ENCODE results near the gene SUCO. TPM values are rescaled to one million over a fixed set of nuclear protein-coding genes. Genes with fewer than 3 reads are reported as not detected.
A peak's percentile ranks its signal among the peaks of the same experiment; 100 is the strongest.

SUCO gene
- total RNA-seq, 1 donor from 2014 or later = 30.2 TPM

DNA sequence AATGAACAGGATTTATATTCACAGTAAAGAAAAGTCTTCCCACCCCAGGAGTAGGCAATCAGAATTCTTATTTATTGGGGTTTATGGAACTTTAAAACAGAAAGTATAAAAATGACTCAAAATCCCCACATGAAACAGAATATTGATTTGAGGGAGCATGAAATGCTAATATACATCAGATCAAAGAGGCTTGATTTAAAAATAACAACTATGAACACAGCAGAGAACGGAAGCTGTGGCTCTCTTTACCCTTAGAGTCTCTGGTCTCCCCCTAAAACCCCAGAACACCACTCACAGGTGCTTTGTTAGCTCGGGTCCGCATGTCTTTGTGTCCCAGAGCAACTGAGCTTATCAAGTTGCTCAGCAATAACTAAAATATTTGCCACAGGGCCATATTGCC, 94.8 kb downstream of the SUCO start:
- TF ChIP-seq, protein P1, sequence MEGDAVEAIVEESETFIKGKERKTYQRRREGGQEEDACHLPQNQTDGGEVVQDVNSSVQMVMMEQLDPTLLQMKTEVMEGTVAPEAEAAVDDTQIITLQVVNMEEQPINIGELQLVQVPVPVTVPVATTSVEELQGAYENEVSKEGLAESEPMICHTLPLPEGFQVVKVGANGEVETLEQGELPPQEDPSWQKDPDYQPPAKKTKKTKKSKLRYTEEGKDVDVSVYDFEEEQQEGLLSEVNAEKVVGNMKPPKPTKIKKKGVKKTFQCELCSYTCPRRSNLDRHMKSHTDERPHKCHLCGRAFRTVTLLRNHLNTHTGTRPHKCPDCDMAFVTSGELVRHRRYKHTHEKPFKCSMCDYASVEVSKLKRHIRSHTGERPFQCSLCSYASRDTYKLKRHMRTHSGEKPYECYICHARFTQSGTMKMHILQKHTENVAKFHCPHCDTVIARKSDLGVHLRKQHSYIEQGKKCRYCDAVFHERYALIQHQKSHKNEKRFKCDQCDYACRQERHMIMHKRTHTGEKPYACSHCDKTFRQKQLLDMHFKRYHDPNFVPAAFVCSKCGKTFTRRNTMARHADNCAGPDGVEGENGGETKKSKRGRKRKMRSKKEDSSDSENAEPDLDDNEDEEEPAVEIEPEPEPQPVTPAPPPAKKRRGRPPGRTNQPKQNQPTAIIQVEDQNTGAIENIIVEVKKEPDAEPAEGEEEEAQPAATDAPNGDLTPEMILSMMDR (conservative IDR thresholded peaks at IDR 0.05; ENCODE audit: low read depth, low read length) = no peak
- no peak for DNase-seq (ENCODE audit: low read depth)
- no peak overlapping the region for H3K4me3 ChIP-seq (ENCODE audit: low read depth, low read length)

DNA sequence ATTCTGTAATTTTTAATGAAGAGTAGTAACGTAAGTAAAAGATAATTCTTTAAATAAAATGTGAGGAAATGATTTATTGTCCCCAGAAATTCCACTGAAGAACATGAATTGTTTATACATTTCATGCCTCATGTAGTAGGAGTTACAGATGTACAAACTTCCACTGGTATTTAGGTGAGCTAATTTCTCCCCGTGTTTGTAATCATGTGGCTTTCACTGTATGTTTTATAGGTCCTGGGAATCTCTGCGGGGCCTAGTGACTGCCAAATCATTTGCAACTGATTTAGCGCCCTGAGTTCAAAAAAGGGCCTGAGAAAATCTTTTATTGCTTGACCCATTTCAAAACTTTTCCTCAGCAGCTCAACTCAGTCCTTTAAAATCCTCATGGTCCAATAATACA, 95.5 kb downstream of the SUCO start:
- no peak overlapping the region for H3K4me3 ChIP-seq (ENCODE audit: low read depth, low read length)
- TF ChIP-seq, protein P1 (conservative IDR thresholded peaks at IDR 0.05; ENCODE audit: low read depth, low read length) = no peak
- DNase-seq (ENCODE audit: low read depth) = no peak

DNA sequence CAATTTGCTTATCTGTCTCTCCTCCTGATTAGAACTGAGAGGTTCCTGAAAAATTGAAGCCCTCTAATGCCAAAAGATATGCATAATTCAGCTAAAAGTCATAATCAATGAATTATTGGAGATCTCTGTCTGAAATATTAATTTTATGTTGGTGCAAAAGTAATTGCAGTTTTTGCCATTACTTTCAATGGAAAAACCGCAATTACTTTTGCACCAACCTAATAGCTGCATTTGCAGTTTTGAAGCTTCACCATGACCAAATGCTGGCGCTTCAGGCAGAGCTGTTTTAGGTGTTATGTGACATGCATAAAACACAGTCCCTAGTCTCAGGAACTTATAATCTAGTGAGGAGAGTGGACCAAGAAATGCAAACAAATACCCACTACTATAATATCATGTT, 96.2 kb downstream of the SUCO start:
- no peak overlapping the region for H3K4me3 ChIP-seq (ENCODE audit: low read depth, low read length)
- TF ChIP-seq, protein P1 (conservative IDR thresholded peaks at IDR 0.05; ENCODE audit: low read depth, low read length) = no peak
- no peak for DNase-seq (ENCODE audit: low read depth)

DNA sequence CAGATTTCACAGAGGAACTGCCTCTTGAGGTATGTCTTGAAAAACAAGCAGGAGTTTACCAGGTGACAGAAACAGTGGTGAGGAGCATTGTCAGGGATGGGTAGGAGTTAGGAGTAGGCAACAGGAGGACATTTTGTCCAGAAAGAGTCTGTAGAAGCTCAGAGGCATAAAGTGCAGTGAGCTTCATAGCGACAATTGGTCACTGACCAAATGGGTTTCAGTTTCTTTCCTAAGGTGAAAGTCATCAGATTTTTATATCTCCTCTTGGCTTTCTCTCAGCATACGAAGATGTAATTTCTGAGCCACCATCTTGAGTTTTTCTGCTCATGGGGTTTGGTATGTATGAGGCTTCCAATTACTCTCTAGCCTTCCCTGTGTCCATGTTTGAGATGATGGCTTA, 96.7 kb downstream of the SUCO start:
- TF ChIP-seq, protein P1 (conservative IDR thresholded peaks at IDR 0.05; ENCODE audit: low read depth, low read length) = no peak
- H3K4me3 ChIP-seq (ENCODE audit: low read depth, low read length) = no peak overlapping the region
- no peak for DNase-seq (ENCODE audit: low read depth)

DNA sequence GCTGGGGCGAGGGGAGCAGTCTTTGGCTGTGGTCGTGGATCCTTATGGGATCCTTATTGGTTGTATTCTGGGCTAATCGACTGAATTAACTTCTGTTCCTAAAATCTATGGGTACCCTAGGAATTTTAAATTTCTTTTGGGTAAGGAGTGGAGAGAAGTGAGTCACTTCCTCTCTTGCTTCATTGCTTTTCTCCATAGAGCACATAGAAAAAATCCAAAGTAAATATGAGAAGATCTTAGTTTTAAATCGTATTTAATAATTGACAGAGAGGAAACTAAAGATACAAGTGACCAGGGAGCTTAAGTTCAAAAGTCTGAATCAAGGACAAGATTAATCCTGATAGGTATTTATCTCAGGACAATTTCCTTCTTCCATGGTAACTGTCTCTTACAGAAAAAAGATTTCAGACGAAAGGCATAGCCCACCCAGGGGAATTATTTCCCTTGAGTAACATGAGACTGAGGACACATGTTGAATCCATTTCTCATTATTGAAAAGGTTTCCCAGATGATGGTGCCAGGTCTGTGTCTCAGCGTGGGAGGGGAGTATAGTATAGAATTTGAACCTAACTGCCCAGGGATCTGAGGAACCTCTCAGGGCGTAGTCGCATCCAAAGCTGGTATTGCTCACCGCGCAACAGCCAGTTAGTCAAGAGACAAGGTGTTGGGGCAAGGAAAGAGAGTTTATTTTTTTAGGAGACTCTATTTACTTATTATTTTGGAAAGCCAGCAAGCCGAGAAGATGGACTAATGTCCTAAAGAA, 97.3 kb downstream of the SUCO start:
- TF ChIP-seq, protein P1 (conservative IDR thresholded peaks at IDR 0.05; ENCODE audit: low read depth, low read length) = no peak
- no peak for DNase-seq (ENCODE audit: low read depth)
- H3K4me3 ChIP-seq (ENCODE audit: low read depth, low read length) = no peak overlapping the region

DNA sequence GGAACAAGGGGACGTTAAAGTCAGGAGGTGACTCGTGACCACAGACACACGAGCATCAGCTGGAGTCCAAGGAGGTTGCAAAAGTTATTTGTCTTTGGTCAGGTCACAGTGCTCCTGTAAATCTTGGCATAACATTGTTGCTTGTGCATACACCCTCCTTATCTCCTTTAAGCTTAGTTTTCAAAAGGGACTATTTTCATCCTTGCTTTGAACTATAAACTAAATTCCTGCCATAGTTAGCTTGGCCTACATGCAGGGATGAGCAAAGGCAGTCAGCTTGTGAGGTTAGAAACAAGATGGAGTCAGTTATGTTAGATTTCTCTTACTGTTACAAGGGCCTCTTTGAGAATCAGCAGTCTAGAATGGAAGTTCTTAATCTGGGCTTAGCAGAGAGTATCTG, 97.9 kb downstream of the SUCO start:
- no peak for DNase-seq (ENCODE audit: low read depth)
- H3K4me3 ChIP-seq (ENCODE audit: low read depth, low read length) = no peak overlapping the region
- TF ChIP-seq, protein P1 (conservative IDR thresholded peaks at IDR 0.05; ENCODE audit: low read depth, low read length) = no peak

DNA sequence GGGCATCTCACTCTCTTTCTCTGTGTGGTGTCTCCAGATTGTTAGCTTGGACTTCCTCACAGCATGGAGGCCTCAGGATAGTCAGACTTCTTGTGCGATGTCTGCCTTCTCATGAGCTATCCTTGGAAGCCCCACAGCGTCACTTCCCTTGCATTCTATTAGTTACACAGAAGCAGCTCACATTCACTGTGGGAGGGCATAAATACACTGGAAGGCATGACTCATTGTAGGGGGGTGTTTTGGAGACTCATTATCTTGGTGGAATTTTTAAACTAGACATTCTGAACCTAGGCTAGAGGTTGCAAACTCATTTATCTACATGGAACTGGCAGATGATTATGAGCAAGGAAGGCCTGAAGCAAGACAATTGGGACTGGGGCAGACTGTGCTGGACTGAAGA, 104.6 kb downstream of the SUCO start:
- no peak overlapping the region for H3K4me3 ChIP-seq (ENCODE audit: low read depth, low read length)
- DNase-seq (ENCODE audit: low read depth) = peak; percentile 88
- TF ChIP-seq, protein P1 (conservative IDR thresholded peaks at IDR 0.05; ENCODE audit: low read depth, low read length) = no peak

All from epithelial cell of proximal tubule (primary cell).